ENCODE measurements around the gene INTS4. TPM values are rescaled to one million over a fixed set of nuclear protein-coding genes. Genes with fewer than 3 reads are reported as not detected.
"Not testable (repeated sequence)": the region's sequence is repeated elsewhere in the genome, so short reads cannot be mapped to it uniquely, and the experiment has no call there.

INTS4 gene
- total RNA-seq, 2 donors from 2014 or later = 20.7 to 22.0 TPM

- DNase-seq (ENCODE audit: low spot score); intact Hi-C loops (cut with DNase I): not testable (repeated sequence)
These were observed 150.8 kb downstream of the INTS4 start for GRCh38 chr11:77843700-77844099.

- intact Hi-C loops (cut with DNase I) = no loop called here
- no peak for DNase-seq (ENCODE audit: low spot score)
These were observed 151.9 kb downstream of the INTS4 start for GRCh38 chr11:77842441-77843121.

- DNase-seq (ENCODE audit: low spot score) = no peak
- intact Hi-C loops (cut with DNase I) = no loop called here
These were observed 161.2 kb downstream of the INTS4 start for GRCh38 chr11:77833302-77833701.

- intact Hi-C loops (cut with DNase I) = no loop called here
- DNase-seq (ENCODE audit: low spot score) = no peak
These were observed 165.5 kb downstream of the INTS4 start for GRCh38 chr11:77828926-77829325.

Other genes with a start within 250 kb of the INTS4 start
- gene RSF1, start 173.9 kb downstream of the INTS4 start, total RNA-seq = 10 to 100 TPM; 54.9 to 69.5 TPM
- gene AAMDC, start 173.5 kb downstream of the INTS4 start, total RNA-seq = 10 to 100 TPM; 19.5 to 25.3 TPM
- under 1 TPM; 0.38 to 0.51 TPM for gene KCTD14, start 28.6 kb upstream of the INTS4 start, total RNA-seq
- not detected for gene THRSP, start 69.2 kb upstream of the INTS4 start, total RNA-seq
- gene NDUFC2, start 85.2 kb upstream of the INTS4 start, total RNA-seq = 100 to 1,000 TPM; 133 to 148 TPM
- 10 to 100 TPM; 25.6 to 28.6 TPM for gene ALG8, start 145.0 kb upstream of the INTS4 start, total RNA-seq
- gene KCTD21, start 194.0 kb upstream of the INTS4 start, total RNA-seq = 10 to 100 TPM; 10.2 to 10.5 TPM
- 10 to 100 TPM; 12.8 to 14.1 TPM for gene USP35, start 194.3 kb upstream of the INTS4 start, total RNA-seq